HCT116 (cell line): ENCODE measurements around the gene LYPD5. TPM values are rescaled to one million over a fixed set of nuclear protein-coding genes. Genes with fewer than 3 reads are reported as not detected.
"Not testable (repeated sequence)": the region's sequence is repeated elsewhere in the genome, so short reads cannot be mapped to it uniquely, and the experiment has no call there.

Source experiments
- ATAC-seq: fragments of 200-7000 bp; cut with Tn5 transposase; 2 replicates; pipeline ENCODE4 v1.9.1; 2020; ENCODE audit warnings: mild to moderate bottlenecking, moderate library complexity
- BruUV-seq: library from RNA; stranded (reverse); fragments of 400-500 nt; replicated peaks from 2 replicates; lab custom pipeline; 2021; lab: Mats Ljungman, UMichigan
- CTCF ChIA-PET: fragments of 300-600 bp; sonication (Branson Sonifier 250); formaldehyde crosslinking; loops from one replicate; lab custom pipeline; 2021; ENCODE audit warnings: antibody characterized with exemption; lab: Charles Lee
- POLR2A ChIA-PET: fragments of 300-600, 350-600 bp; sonication (Branson Sonifier 250); formaldehyde crosslinking; loops from one replicate; lab custom pipeline; 2021; ENCODE audit warnings: antibody characterized with exemption; lab: Charles Lee
- RAD21 ChIA-PET, 2 experiments: fragments of 300-600 bp; sonication (Branson Sonifier 250); formaldehyde crosslinking; loops; one replicate each; lab custom pipeline; 2023; ENCODE audit warnings: low total read pairs in 2 of 2; ENCODE audit not compliant: uncharacterized antibody in 2 of 2, unreplicated experiment in 2 of 2, low non-redundant PET in 1 of 2; lab: Charles Lee
- DNase-seq: peaks from one replicate; pipeline ENCODE4 v3.0.0-alpha.2; 2010; ENCODE audit warnings: low read depth, low spot score
- H2AFZ ChIP-seq: fragments of 200-600 bp; shearing (Covaris generic), sonication (generic); 2 replicates; pipeline ENCODE4 v1.6.1; 2017; ENCODE audit warnings: low read depth, mixed run types, mixed read lengths, antibody characterized with exemption, low read length; ENCODE audit not compliant: poor library complexity, severe bottlenecking
- H3K27ac ChIP-seq: 2 replicates; pipeline ENCODE4 v1.5.1; 2012; ENCODE audit warnings: low read depth, low read length
- H3K27me3 ChIP-seq: fragments of 200-600 bp; sonication (generic); 2 replicates; pipeline ENCODE4 v1.6.1; 2016; ENCODE audit warnings: mixed run types, low read length, mixed read lengths; ENCODE audit not compliant: insufficient read depth
- H3K36me3 ChIP-seq, 2 experiments: fragments of 200-500 bp in 1 of 2; fragments of 200-600 bp in 1 of 2; sonication (Bioruptor generic) in 1 of 2; sonication (generic) in 1 of 2; 2 replicates each; pipeline versions ENCODE4 v1.5.1 to v1.6.1; 2014 to 2016; ENCODE audit warnings: low read length in 2 of 2, inconsistent platforms in 1 of 2, mixed read lengths in 1 of 2, mixed run types in 1 of 2; ENCODE audit not compliant: insufficient read depth in 2 of 2, control insufficient read depth in 1 of 2
- H3K4me1 ChIP-seq, 2 experiments: fragments of 200-600 bp in 1 of 2; sonication (generic) in 1 of 2; 2 replicates each; pipeline versions ENCODE4 v1.5.1 to v1.6.1; 2012 to 2017; ENCODE audit warnings: low read length in 2 of 2, inconsistent platforms in 1 of 2, mild to moderate bottlenecking in 1 of 2, mixed read lengths in 1 of 2, mixed run types in 1 of 2, moderate library complexity in 1 of 2; ENCODE audit not compliant: insufficient read depth in 2 of 2, control insufficient read depth in 1 of 2
- H3K4me2 ChIP-seq: fragments of 200-600 bp; sonication (generic); 2 replicates; pipeline ENCODE4 v1.6.1; 2017; ENCODE audit warnings: mixed run types, low read length, mixed read lengths
- H3K4me3 ChIP-seq, 2 experiments: fragments of 200-600 bp in 1 of 2; sonication (generic) in 1 of 2; replicated peaks in 1 of 2; 2 replicates each; pipeline ENCODE4 v1.5.1; 2011 to 2016; ENCODE audit warnings: low read length in 2 of 2, control low read depth in 1 of 2, low read depth in 1 of 2, mild to moderate bottlenecking in 1 of 2, mixed read lengths in 1 of 2, mixed run types in 1 of 2
- H3K79me2 ChIP-seq: fragments of 200-600 bp; sonication (generic); 2 replicates; pipeline ENCODE4 v1.6.1; 2017; ENCODE audit warnings: mild to moderate bottlenecking, mixed run types, low read length, moderate library complexity, mixed read lengths; ENCODE audit not compliant: insufficient read depth
- H3K9ac ChIP-seq: fragments of 200-600 bp; sonication (generic); 2 replicates; pipeline ENCODE4 v1.6.1; 2016; ENCODE audit warnings: low read length, mixed read lengths
- H3K9me2 ChIP-seq: fragments of 200-600 bp; sonication (generic), shearing (Covaris generic); 2 replicates; pipeline ENCODE4 v1.6.1; 2017; ENCODE audit warnings: mixed run types, mild to moderate bottlenecking, moderate library complexity; ENCODE audit not compliant: insufficient read depth
- H3K9me3 ChIP-seq, 2 experiments: fragments of 200-500 bp in 1 of 2; fragments of 200-600 bp in 1 of 2; sonication (Bioruptor generic) in 1 of 2; sonication (generic) in 1 of 2; 2 replicates each; pipeline ENCODE4 v1.6.1; 2014 to 2017; ENCODE audit warnings: low read length in 2 of 2, mixed read lengths in 2 of 2, inconsistent platforms in 1 of 2, low read depth in 1 of 2, mild to moderate bottlenecking in 1 of 2, mixed run types in 1 of 2, moderate library complexity in 1 of 2; ENCODE audit not compliant: control insufficient read depth in 1 of 2, insufficient read depth in 1 of 2
- H4K20me1 ChIP-seq: fragments of 200-600 bp; sonication (generic), shearing (Covaris generic); 2 replicates; pipeline ENCODE4 v1.6.1; 2017; ENCODE audit warnings: mixed run types, mild to moderate bottlenecking, moderate library complexity; ENCODE audit not compliant: insufficient read depth
- CEBPB ChIP-seq: IDR thresholded peaks from 2 replicates; pipeline ENCODE4 v1.6.1; 2012; ENCODE audit warnings: low read depth
- CTCF ChIP-seq, 3 experiments: fragments of 200-600 bp in 1 of 3; sonication (generic) in 1 of 3; IDR thresholded peaks in 2 of 3; conservative IDR thresholded peaks in 1 of 3; 2 replicates each; pipeline ENCODE4 v1.5.1; 2012 to 2017; ENCODE audit warnings: low read depth in 2 of 3, low read length in 2 of 3, antibody characterized with exemption in 1 of 3, borderline replicate concordance in 1 of 3, control low read depth in 1 of 3, mild to moderate bottlenecking in 1 of 3, mixed read lengths in 1 of 3, mixed run types in 1 of 3, moderate library complexity in 1 of 3; ENCODE audit not compliant: insufficient read depth in 1 of 3
- POLR2A ChIP-seq: IDR thresholded peaks from 2 replicates; pipeline ENCODE4 v1.7.0; 2011; ENCODE audit warnings: borderline replicate concordance; ENCODE audit not compliant: insufficient read depth, insufficient read length; ENCODE audit errors: extremely low read depth
- SIN3A ChIP-seq: IDR thresholded peaks from 2 replicates; pipeline ENCODE4 v1.6.1; 2012; ENCODE audit warnings: low read depth
- SP1 ChIP-seq: IDR thresholded peaks from 2 replicates; pipeline ENCODE4 v1.6.1; 2012; ENCODE audit warnings: low read depth
- YY1 ChIP-seq: IDR thresholded peaks from 2 replicates; pipeline ENCODE4 v1.6.1; 2011; ENCODE audit warnings: low read length, low read depth, moderate library complexity, mild to moderate bottlenecking; ENCODE audit not compliant: insufficient replicate concordance; ENCODE audit errors: extremely low read depth
- ZNF274 ChIP-seq: fragments of 200-500 bp; sonication (Bioruptor generic); IDR thresholded peaks from 2 replicates; pipeline ENCODE4 v1.6.1; 2014; ENCODE audit warnings: mild to moderate bottlenecking, low read depth, low read length, inconsistent platforms
- intact Hi-C: fragments of 100-400 bp; cut with micrococcal nuclease; formaldehyde crosslinking; loops from 2 replicates; pipeline ENCODE4 v1.10.0; 2022
- total RNA-seq: library from RNA; stranded (reverse); gene quantifications from one replicate; pipeline ENCODE4 v1.2.1, GENCODE V29; 2021; ENCODE audit not compliant: unreplicated experiment

Gene LYPD5
- total RNA-seq, 1 experiment from 2014 or later = 7.6 TPM

- TF ChIP-seq SIN3A (peak; percentile 57; the same call in 1 of the 2 replicates), ZNF274 (no peak), POLR2A (no peak), SP1 (peak; percentile 97), YY1 (peak; percentile 66), CEBPB (no peak)
Measured at GRCh38 chr19:43765109-43765876, 37.0 kb downstream of the LYPD5 start (continued).

GRCh38 chr19:43764684-43765083 is 37.6 kb downstream of the LYPD5 start:
- H3K4me3 ChIP-seq = peak overlapping the region in 1 of 2 experiments; percentile 12; a peak in 2 of 4 replicates
- peak overlapping the region; percentile 98 for H3K27ac ChIP-seq
- peak overlapping the region; percentile 80 for H3K9ac ChIP-seq
- not testable (repeated sequence) for H3K9me2 ChIP-seq, H3K79me2 ChIP-seq, H4K20me1 ChIP-seq, H2AFZ ChIP-seq, H3K27me3 ChIP-seq, DNase-seq, H3K9me3 ChIP-seq
- BruUV-seq = TSS peak; percentile 84
- POLR2A ChIA-PET = interaction anchor here (0.8 to 5.4 kb wide), 8 partner anchors 9 to 880 kb away, joined by 3 to 60 read pairs (median 4); partner anchors contain the start of genes ETHE1 and SMG9
- TF ChIP-seq CTCF (IDR thresholded peaks at IDR 0.05 in 2 of 3, conservative IDR thresholded peaks at IDR 0.05 in 1 of 3; ENCODE audit: borderline replicate concordance in 1 of 3, insufficient read depth in 1 of 3, low read depth in 2 of 3, low read length in 2 of 3) = 0 out of 6 replicates have a peak, but pooled peaks of 1 of the 3 experiments have one; percentile 4
- peaks cover 72 to 90% of the 10 kb centered on the region in 2 experiments for H3K4me1 ChIP-seq
- peak overlapping the region; percentile 74 for H3K4me2 ChIP-seq
- RAD21 ChIA-PET = interaction anchor here (0.5 to 2.1 kb wide), 5 partner anchors 10 to 19 kb away, joined by 3 to 7 read pairs (median 4); partner anchors contain the start of gene SMG9 (in 1 of the 2)
- H3K36me3 ChIP-seq = peaks cover 12 to 32% of the 10 kb centered on the region in 2 experiments; a peak in 3 of 4 replicates
- peak; percentile 46 for ATAC-seq
- CTCF ChIA-PET = interaction anchor here (1.0 to 4.5 kb wide), 8 partner anchors 8 to 96 kb away, joined by 3 to 46 read pairs (median 12); partner anchors contain the start of genes PLAUR and SMG9
- intact Hi-C loops = loop anchor here (1.0 kb wide), 1 partner anchor 8 kb away; no protein-coding TSS in a partner anchor
